Activated CD4-positive, CD25-positive, alpha-beta regulatory T cell treated with anti-CD3 and anti-CD28 coated beads, Interleukin-2, amount 50 U/mL, for 16 hours (primary cell): ENCODE data around the gene PHOSPHO2.

Source experiments
- DNase-seq: peaks from one replicate; pipeline ENCODE4 v3.0.0-alpha.2; 2020; ENCODE audit warnings: low read depth, low spot score

Gene PHOSPHO2

GRCh38 chr2:169716938-169717690 is 22.8 kb downstream of the PHOSPHO2 start:
- DNase-seq = no peak

GRCh38 chr2:169717691-169718063 is 23.4 kb downstream of the PHOSPHO2 start:
- no peak for DNase-seq

GRCh38 chr2:169718930-169719504 is 24.7 kb downstream of the PHOSPHO2 start:
- DNase-seq = no peak

- no peak for DNase-seq
Observed at GRCh38 chr2:169721016-169721415, 26.7 kb downstream of the PHOSPHO2 start.

GRCh38 chr2:169727065-169727464 is 32.8 kb downstream of the PHOSPHO2 start:
- DNase-seq = no peak

GRCh38 chr2:169729274-169729605 is 35.0 kb downstream of the PHOSPHO2 start:
- no peak for DNase-seq

GRCh38 chr2:169732075-169732474 is 37.8 kb downstream of the PHOSPHO2 start:
- DNase-seq = no peak

GRCh38 chr2:169732583-169733358 is 38.5 kb downstream of the PHOSPHO2 start:
- no peak for DNase-seq

- no peak for DNase-seq
Observed at GRCh38 chr2:169734169-169734847, 40.0 kb downstream of the PHOSPHO2 start.

- no peak for DNase-seq
Observed at GRCh38 chr2:169735623-169736022, 41.4 kb downstream of the PHOSPHO2 start.

- no peak for DNase-seq
Observed at GRCh38 chr2:169736902-169737301, 42.6 kb downstream of the PHOSPHO2 start.

- DNase-seq = no peak
Observed at GRCh38 chr2:169738566-169739229, 44.4 kb downstream of the PHOSPHO2 start.

- DNase-seq = no peak
Observed at GRCh38 chr2:169739351-169739750, 45.1 kb downstream of the PHOSPHO2 start.

- DNase-seq = no peak
Observed at GRCh38 chr2:169743549-169743948, 49.3 kb downstream of the PHOSPHO2 start.

GRCh38 chr2:169746240-169746639 is 52.0 kb downstream of the PHOSPHO2 start:
- DNase-seq = no peak

- DNase-seq = no peak
Observed at GRCh38 chr2:169748319-169748718, 54.0 kb downstream of the PHOSPHO2 start.
